Measurements from ENCODE around the gene FEM1B. TPM values are rescaled to one million over a fixed set of nuclear protein-coding genes. Genes with fewer than 3 reads are reported as not detected.

Gene FEM1B
- 13.0 and 20.6 TPM in 2 replicates for total RNA-seq

GRCh38 chr15:68277603-68278344 is at the start of gene FEM1B:
TSS of gene FEM1B (plus strand) at chr15:68277745. CDS start at chr15:68278418, 673 bp downstream.

GRCh38 chr15:68229386-68230156 is 48.0 kb upstream of the FEM1B start, which contains the start of gene CLN6:
TSS of gene CLN6 (minus strand) at chr15:68229728. CDS start at chr15:68229584, 144 bp downstream.

Other genes with a start within 250 kb of the FEM1B start
- gene PIAS1, start 223.4 kb upstream of the FEM1B start, total RNA-seq: 6.3 and 10.8 TPM in 2 replicates
- 4.0 and 4.6 TPM in 2 replicates for gene CALML4, start 72.4 kb upstream of the FEM1B start, total RNA-seq
- 23.7 and 27.7 TPM in 2 replicates for gene CLN6, start 48.0 kb upstream of the FEM1B start, total RNA-seq
- 0.86 TPM in 1 of 2 replicates, not detected in the other for gene ITGA11, start 154.4 kb downstream of the FEM1B start, total RNA-seq